K562 (cell line): ENCODE data around the gene CRY2. TPM values are rescaled to one million over a fixed set of nuclear protein-coding genes. Genes with fewer than 3 reads are reported as not detected.
A peak's percentile ranks its signal among the peaks of the same experiment; 100 is the strongest.

Experiments
- ATAC-seq: fragments of 200-7000 bp; cut with Tn5 transposase; 3 replicates; pipeline ENCODE4 v1.9.1; 2020; ENCODE audit warnings: moderate library complexity
- BruUV-seq: library from RNA; stranded (reverse); fragments of 400-500 nt; replicated peaks from 2 replicates; lab custom pipeline; 2021; lab: Mats Ljungman, UMichigan
- CTCF ChIA-PET: fragments of 300-600 bp; formaldehyde crosslinking; extraction: SDS; loops from one replicate; lab custom pipeline; 2021; ENCODE audit warnings: low intra/inter-chr PET ratio; lab: Yijun Ruan, JAX
- POLR2A ChIA-PET: fragments of 300-600, 350-650 bp; sonication (Branson Sonifier 250); formaldehyde crosslinking; extraction: SDS; loops from one replicate; lab custom pipeline; 2021; ENCODE audit warnings: antibody characterized with exemption, inconsistent platforms; lab: Yijun Ruan, JAX
- DNase-seq, 4 experiments: peaks; one replicate each; pipeline versions ENCODE4 v3.0.0 to v3.0.0-alpha.2; 2011 to 2018; ENCODE audit warnings: low spot score in 3 of 4, mixed read lengths in 3 of 4; ENCODE audit errors: extremely low read depth in 1 of 4
- FAIRE-seq: peaks from 2 replicates; lab custom pipeline; 2011; peaks lifted over from hg19 to GRCh38; lab: Jason Lieb, UNC
- H2AFZ ChIP-seq: 2 replicates; pipeline ENCODE4 v1.6.0; 2011; ENCODE audit warnings: low read depth, low read length, control low read depth, inconsistent platforms
- H3K27ac ChIP-seq: fragments of 200-600 bp; 3 replicates; pipeline ENCODE4 v1.8.0; 2011; ENCODE audit warnings: low read depth, mild to moderate bottlenecking, control low read depth, inconsistent platforms, low read length, moderate library complexity, mixed read lengths; ENCODE audit errors: extremely low read depth
- H3K27me3 ChIP-seq, 2 experiments: fragments of 300-600 bp in 1 of 2; 2 replicates in 1 of 2; 3 replicates in 1 of 2; pipeline versions ENCODE4 v1.6.0 to v1.8.0; 2011; ENCODE audit warnings: inconsistent platforms in 2 of 2, low read length in 2 of 2, mild to moderate bottlenecking in 1 of 2, mixed read lengths in 1 of 2, moderate library complexity in 1 of 2; ENCODE audit not compliant: control insufficient read depth in 2 of 2, insufficient read depth in 2 of 2
- H3K36me3 ChIP-seq: fragments of 300-600 bp; 3 replicates; pipeline ENCODE4 v1.8.0; 2011; ENCODE audit warnings: mild to moderate bottlenecking, low read length, inconsistent platforms; ENCODE audit not compliant: control insufficient read depth, insufficient read depth
- H3K4me1 ChIP-seq, 2 experiments: fragments of 200-600 bp in 1 of 2; replicated peaks in 1 of 2; 2 replicates in 1 of 2; 3 replicates in 1 of 2; pipeline versions ENCODE4 v1.5.1 to v1.8.0; 2011; ENCODE audit warnings: inconsistent platforms in 2 of 2, low read length in 2 of 2, mild to moderate bottlenecking in 1 of 2, mixed read lengths in 1 of 2, moderate library complexity in 1 of 2; ENCODE audit not compliant: control insufficient read depth in 2 of 2, insufficient read depth in 2 of 2
- H3K4me2 ChIP-seq: 2 replicates; pipeline ENCODE4 v1.6.1; 2011; ENCODE audit warnings: low read length, control low read depth, inconsistent platforms, mixed read lengths; ENCODE audit not compliant: insufficient read depth
- H3K4me3 ChIP-seq: fragments of 200-600 bp; sonication (generic), shearing (Covaris generic); 2 replicates; pipeline ENCODE4 v1.5.1; 2016; ENCODE audit warnings: control low read depth, inconsistent platforms
- H3K79me2 ChIP-seq: fragments of 200-600 bp; 3 replicates; pipeline ENCODE4 v1.8.0; 2011; ENCODE audit warnings: low read length, inconsistent platforms; ENCODE audit not compliant: control insufficient read depth, insufficient read depth
- H3K9ac ChIP-seq, 2 experiments: 2 replicates each; pipeline versions ENCODE4 v1.6.0 to v1.6.1; 2011; ENCODE audit warnings: low read depth in 2 of 2, low read length in 2 of 2, control low read depth in 1 of 2, inconsistent platforms in 1 of 2, mild to moderate bottlenecking in 1 of 2, mixed read lengths in 1 of 2; ENCODE audit not compliant: insufficient read depth in 1 of 2
- H3K9me1 ChIP-seq: one replicate; pipeline ENCODE4 v1.6.0; 2011; ENCODE audit warnings: inconsistent platforms, mild to moderate bottlenecking, low read length, moderate library complexity; ENCODE audit not compliant: control insufficient read depth, insufficient read depth
- H3K9me3 ChIP-seq: replicated peaks from 2 replicates; pipeline ENCODE4 v1.5.1; 2011; ENCODE audit warnings: low read depth, low read length, inconsistent platforms; ENCODE audit not compliant: control insufficient read depth, insufficient read depth
- H4K20me1 ChIP-seq: replicated peaks from 2 replicates; pipeline ENCODE4 v1.6.1; 2011; ENCODE audit warnings: low read length, inconsistent platforms, mixed read lengths; ENCODE audit not compliant: control insufficient read depth, insufficient read depth
- EP300 ChIP-seq: IDR thresholded peaks from 2 replicates; pipeline ENCODE4 v1.6.1; 2012; ENCODE audit warnings: low read length, improper control_type of control experiment
- POLR2A ChIP-seq: fragments of 450-650 bp; conservative IDR thresholded peaks from 2 replicates; pipeline ENCODE4 v1.6.1; 2016
- SIN3A ChIP-seq, 2 experiments: fragments of 150-350 bp in 1 of 2; IDR thresholded peaks; 2 replicates each; pipeline ENCODE4 v1.6.1; 2011 to 2016; ENCODE audit warnings: borderline replicate concordance in 2 of 2, low read depth in 2 of 2, low read length in 2 of 2, mild to moderate bottlenecking in 2 of 2, moderate library complexity in 2 of 2; ENCODE audit not compliant: control insufficient read depth in 1 of 2
- ZNF175 ChIP-seq: fragments of 200-800 bp; sonication (Bioruptor generic); IDR thresholded peaks from 2 replicates; pipeline ENCODE4 v1.6.1; 2016; ENCODE audit warnings: low read depth, mild to moderate bottlenecking, missing genetic modification characterization, missing compliant biosample characterization
- WGBS: fragments of 100-300 bp; shearing (Covaris generic); methylation state at CpG from one replicate; pipeline ENCODE4 v1.1.6; 2016; ENCODE audit warnings: low coverage, mixed read lengths; ENCODE audit not compliant: insufficient coverage; ENCODE audit errors: missing lambda C conversion rate; 5-methylcytosine and 5-hydroxymethylcytosine counted together
- in situ Hi-C: fragments of 300-500 bp; cut with MboI; formaldehyde crosslinking; loops from 4 replicates; pipeline ENCODE4 v1.15.0; 2018; ENCODE audit warnings: inconsistent platforms, mixed read lengths
- intact Hi-C: fragments of 100-400 bp; cut with micrococcal nuclease; formaldehyde crosslinking; loops from 2 replicates; pipeline ENCODE4 v1.14.2; 2022
- polyA plus RNA-seq, 8 experiments: library from polyadenylated mRNA; depleted of rRNA in 4 of 8; stranded (reverse) in 5 of 8; unstranded in 3 of 8; fragments of >200 nt; fragmentation: Nextera tagmentation in 2 of 8; fragmentation: Illumina TruSeq in 1 of 8; extraction: Ambion mirVana in 2 of 8; extraction: Trizol in 1 of 8; gene quantifications; 2 replicates each; pipeline versions ENCODE4 v1.2.1 to v1.2.3, GENCODE V29; 2011 to 2014; ENCODE audit warnings: inconsistent platforms in 1 of 8, missing spikeins in 1 of 8
- total RNA-seq, 7 experiments: library from RNA; depleted of rRNA in 6 of 7; stranded (reverse); fragments of >200 nt in 6 of 7; fragmentation: Illumina TruSeq in 2 of 7; extraction: Trizol in 2 of 7; gene quantifications; 2 replicates each; pipeline versions ENCODE4 v1.2.1 to v1.2.3, GENCODE V29; 2011 to 2021; ENCODE audit warnings: low replicate concordance in 1 of 7
- TF ChIP-seq, protein P1 (sequence below): fragments of 250-450 bp; sonication (Bioruptor Pico); IDR thresholded peaks from 2 replicates; pipeline ENCODE4 v1.4.0; 2020; ENCODE audit warnings: mild to moderate bottlenecking, moderate library complexity

CRY2 gene
- total and polyA plus RNA-seq, 9 of the 15 experiments (the other 6 are each of a cell fraction or from before 2014, with no cell fraction given), result 2.3 to 23.9 (median 14.8) TPM

DNA sequence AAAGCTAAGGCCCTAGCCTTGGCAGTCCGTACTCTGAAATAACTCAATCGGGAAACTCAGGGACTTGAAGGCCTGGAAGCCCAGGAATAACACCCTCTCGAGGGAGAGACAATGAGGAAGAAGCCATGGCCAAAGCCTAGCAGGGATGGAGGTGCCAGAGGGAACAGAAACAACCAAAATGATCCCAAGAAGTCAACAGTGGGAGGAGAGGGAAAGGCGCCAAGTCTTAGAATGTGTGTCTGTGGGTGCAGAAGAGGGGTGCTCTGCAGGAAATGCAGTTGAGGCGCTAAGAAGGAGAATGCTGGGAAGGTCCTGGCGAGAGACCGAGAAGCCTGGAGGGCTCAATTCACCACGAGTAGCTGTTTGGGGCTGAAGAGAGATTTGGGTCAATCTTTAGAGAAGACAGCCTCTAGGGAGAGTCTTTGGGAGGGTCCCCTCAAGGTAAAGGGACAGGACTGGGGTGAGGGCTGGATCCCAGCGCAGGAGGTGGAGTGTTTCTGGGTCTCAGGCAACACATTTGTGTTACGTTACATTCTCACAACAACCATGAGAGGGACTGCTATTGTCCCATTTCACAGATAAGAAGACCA lies 37.4 kb downstream of the CRY2 start:
- TF ChIP-seq, protein P1, sequence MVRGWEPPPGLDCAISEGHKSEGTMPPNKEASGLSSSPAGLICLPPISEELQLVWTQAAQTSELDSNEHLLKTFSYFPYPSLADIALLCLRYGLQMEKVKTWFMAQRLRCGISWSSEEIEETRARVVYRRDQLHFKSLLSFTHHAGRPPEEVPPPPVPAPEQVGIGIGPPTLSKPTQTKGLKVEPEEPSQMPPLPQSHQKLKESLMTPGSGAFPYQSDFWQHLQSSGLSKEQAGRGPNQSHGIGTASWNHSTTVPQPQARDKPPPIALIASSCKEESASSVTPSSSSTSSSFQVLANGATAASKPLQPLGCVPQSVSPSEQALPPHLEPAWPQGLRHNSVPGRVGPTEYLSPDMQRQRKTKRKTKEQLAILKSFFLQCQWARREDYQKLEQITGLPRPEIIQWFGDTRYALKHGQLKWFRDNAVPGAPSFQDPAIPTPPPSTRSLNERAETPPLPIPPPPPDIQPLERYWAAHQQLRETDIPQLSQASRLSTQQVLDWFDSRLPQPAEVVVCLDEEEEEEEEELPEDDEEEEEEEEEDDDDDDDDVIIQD (CRISPR knock-in tag), result no peak
- TF ChIP-seq SIN3A (IDR thresholded peaks at IDR 0.05; ENCODE audit: borderline replicate concordance in 2 of 2, control insufficient read depth in 1 of 2, low read depth in 2 of 2, low read length in 2 of 2) (peak in 1 of 2 experiments; percentile 4; a peak in 1 of 4 replicates), POLR2A (0 out of 2 replicates have a peak, but pooled peaks have one; percentile 30), ZNF175 (CRISPR knock-in tag) (no peak), EP300 (no peak)
- H3K9me3 ChIP-seq, result no peaks in the 10 kb centered on the region
- FAIRE-seq (no peak), DNase-seq (no peak), ATAC-seq (no peak)
- H3K4me1 ChIP-seq, result peaks cover 4 to 29% of the 10 kb centered on the region in 2 experiments
- in situ Hi-C loops, result no loop called here
- peaks cover 21% of the 10 kb centered on the region; the same call in 2 of the 3 replicates for H3K36me3 ChIP-seq
- H3K4me2 ChIP-seq, result peak overlapping the region; percentile 39; the same call in 1 of the 2 replicates
- ChIA-PET CTCF (no interaction called here), POLR2A (interaction anchor here (1.2 kb wide), 1 partner anchor 16 kb away, joined by 5 read pairs; no protein-coding TSS in a partner anchor)
- intact Hi-C loops, result no loop called here
- H3K27me3 ChIP-seq, result no peaks in the 10 kb centered on the region
- H2AFZ ChIP-seq, result no peak overlapping the region
- WGBS, result 66% methylated on average over 9 of the region's 10 CpGs
- H3K4me3 ChIP-seq, result no peak overlapping the region
- no peak overlapping the region for H3K27ac ChIP-seq
- no TSS peak for BruUV-seq
- no peak overlapping the region for H3K9ac ChIP-seq
- peaks cover 30% of the 10 kb centered on the region for H4K20me1 ChIP-seq
- no peaks in the 10 kb centered on the region for H3K79me2 ChIP-seq
- no peaks in the 10 kb centered on the region for H3K9me1 ChIP-seq
